ENCODE measurements around the gene ZNF335.

The ZNF335 gene

GRCh38 chr20:46018112-46018511 is 46.1 kb upstream of the ZNF335 start:
- no peak for DNase-seq (ENCODE audit: low read depth in 1 of 2, low spot score in 1 of 2)
- TF ChIP-seq GABPA (IDR thresholded peaks at IDR 0.05; ENCODE audit: low read depth): no peak
- TF ChIP-seq, protein P1, sequence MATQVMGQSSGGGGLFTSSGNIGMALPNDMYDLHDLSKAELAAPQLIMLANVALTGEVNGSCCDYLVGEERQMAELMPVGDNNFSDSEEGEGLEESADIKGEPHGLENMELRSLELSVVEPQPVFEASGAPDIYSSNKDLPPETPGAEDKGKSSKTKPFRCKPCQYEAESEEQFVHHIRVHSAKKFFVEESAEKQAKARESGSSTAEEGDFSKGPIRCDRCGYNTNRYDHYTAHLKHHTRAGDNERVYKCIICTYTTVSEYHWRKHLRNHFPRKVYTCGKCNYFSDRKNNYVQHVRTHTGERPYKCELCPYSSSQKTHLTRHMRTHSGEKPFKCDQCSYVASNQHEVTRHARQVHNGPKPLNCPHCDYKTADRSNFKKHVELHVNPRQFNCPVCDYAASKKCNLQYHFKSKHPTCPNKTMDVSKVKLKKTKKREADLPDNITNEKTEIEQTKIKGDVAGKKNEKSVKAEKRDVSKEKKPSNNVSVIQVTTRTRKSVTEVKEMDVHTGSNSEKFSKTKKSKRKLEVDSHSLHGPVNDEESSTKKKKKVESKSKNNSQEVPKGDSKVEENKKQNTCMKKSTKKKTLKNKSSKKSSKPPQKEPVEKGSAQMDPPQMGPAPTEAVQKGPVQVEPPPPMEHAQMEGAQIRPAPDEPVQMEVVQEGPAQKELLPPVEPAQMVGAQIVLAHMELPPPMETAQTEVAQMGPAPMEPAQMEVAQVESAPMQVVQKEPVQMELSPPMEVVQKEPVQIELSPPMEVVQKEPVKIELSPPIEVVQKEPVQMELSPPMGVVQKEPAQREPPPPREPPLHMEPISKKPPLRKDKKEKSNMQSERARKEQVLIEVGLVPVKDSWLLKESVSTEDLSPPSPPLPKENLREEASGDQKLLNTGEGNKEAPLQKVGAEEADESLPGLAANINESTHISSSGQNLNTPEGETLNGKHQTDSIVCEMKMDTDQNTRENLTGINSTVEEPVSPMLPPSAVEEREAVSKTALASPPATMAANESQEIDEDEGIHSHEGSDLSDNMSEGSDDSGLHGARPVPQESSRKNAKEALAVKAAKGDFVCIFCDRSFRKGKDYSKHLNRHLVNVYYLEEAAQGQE (IDR thresholded peaks at IDR 0.05; ENCODE audit: insufficient replicate concordance, low read depth): no peak
- TF ChIP-seq, protein P2, sequence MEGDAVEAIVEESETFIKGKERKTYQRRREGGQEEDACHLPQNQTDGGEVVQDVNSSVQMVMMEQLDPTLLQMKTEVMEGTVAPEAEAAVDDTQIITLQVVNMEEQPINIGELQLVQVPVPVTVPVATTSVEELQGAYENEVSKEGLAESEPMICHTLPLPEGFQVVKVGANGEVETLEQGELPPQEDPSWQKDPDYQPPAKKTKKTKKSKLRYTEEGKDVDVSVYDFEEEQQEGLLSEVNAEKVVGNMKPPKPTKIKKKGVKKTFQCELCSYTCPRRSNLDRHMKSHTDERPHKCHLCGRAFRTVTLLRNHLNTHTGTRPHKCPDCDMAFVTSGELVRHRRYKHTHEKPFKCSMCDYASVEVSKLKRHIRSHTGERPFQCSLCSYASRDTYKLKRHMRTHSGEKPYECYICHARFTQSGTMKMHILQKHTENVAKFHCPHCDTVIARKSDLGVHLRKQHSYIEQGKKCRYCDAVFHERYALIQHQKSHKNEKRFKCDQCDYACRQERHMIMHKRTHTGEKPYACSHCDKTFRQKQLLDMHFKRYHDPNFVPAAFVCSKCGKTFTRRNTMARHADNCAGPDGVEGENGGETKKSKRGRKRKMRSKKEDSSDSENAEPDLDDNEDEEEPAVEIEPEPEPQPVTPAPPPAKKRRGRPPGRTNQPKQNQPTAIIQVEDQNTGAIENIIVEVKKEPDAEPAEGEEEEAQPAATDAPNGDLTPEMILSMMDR (IDR thresholded peaks at IDR 0.05; ENCODE audit: insufficient read depth, low read length): no peak
- no peak for TF ChIP-seq SPI1 (IDR thresholded peaks at IDR 0.05; ENCODE audit: borderline replicate concordance, low read depth)
- TF ChIP-seq POLR2AphosphoS5 (IDR thresholded peaks at IDR 0.05; ENCODE audit: low read depth): no peak
- Histone ChIP-seq H3K4me3 (replicated peaks; ENCODE audit: insufficient read depth, low read length) (no peak overlapping the region), H3K27ac (replicated peaks) (no peak overlapping the region), H3K27me3 (ENCODE audit: insufficient read depth, poor library complexity, severe bottlenecking) (peaks cover 19% of the 10 kb centered on the region)

- TF ChIP-seq SPI1 (IDR thresholded peaks at IDR 0.05; ENCODE audit: borderline replicate concordance, low read depth): no peak
- TF ChIP-seq GABPA (IDR thresholded peaks at IDR 0.05; ENCODE audit: low read depth): no peak
- TF ChIP-seq, protein P2 (IDR thresholded peaks at IDR 0.05; ENCODE audit: insufficient read depth, low read length): no peak
- TF ChIP-seq, protein P1 (IDR thresholded peaks at IDR 0.05; ENCODE audit: insufficient replicate concordance, low read depth): no peak
- TF ChIP-seq POLR2AphosphoS5 (IDR thresholded peaks at IDR 0.05; ENCODE audit: low read depth): no peak
- no peak overlapping the region for H3K4me3 ChIP-seq (replicated peaks; ENCODE audit: insufficient read depth, low read length)
- H3K27me3 ChIP-seq (ENCODE audit: insufficient read depth, poor library complexity, severe bottlenecking): peaks cover 27% of the 10 kb centered on the region
- no peak for DNase-seq (ENCODE audit: low read depth in 1 of 2, low spot score in 1 of 2)
- no peak overlapping the region for H3K27ac ChIP-seq (replicated peaks)
Measured at GRCh38 chr20:46017272-46017671, 45.3 kb upstream of the ZNF335 start.

GRCh38 chr20:46014517-46015396 is 42.8 kb upstream of the ZNF335 start:
- Histone ChIP-seq H3K27me3 (ENCODE audit: insufficient read depth, poor library complexity, severe bottlenecking) (peaks cover 39% of the 10 kb centered on the region), H3K27ac (replicated peaks) (no peak overlapping the region), H3K4me3 (replicated peaks; ENCODE audit: insufficient read depth, low read length) (no peak overlapping the region)
- TF ChIP-seq GABPA (IDR thresholded peaks at IDR 0.05; ENCODE audit: low read depth) (no peak), POLR2AphosphoS5 (IDR thresholded peaks at IDR 0.05; ENCODE audit: low read depth) (no peak), SPI1 (IDR thresholded peaks at IDR 0.05; ENCODE audit: borderline replicate concordance, low read depth) (no peak)
- TF ChIP-seq, protein P1 (IDR thresholded peaks at IDR 0.05; ENCODE audit: insufficient replicate concordance, low read depth): no peak
- TF ChIP-seq, protein P2 (IDR thresholded peaks at IDR 0.05; ENCODE audit: insufficient read depth, low read length): no peak
- DNase-seq (ENCODE audit: low read depth in 1 of 2, low spot score in 1 of 2): no peak
